DOHH2 (cell line): ENCODE measurements around the gene FN3KRP.

Source experiments
- CTCF ChIP-seq: fragments of 200-600 bp; sonication (generic); IDR thresholded peaks from one replicate; pipeline ENCODE4 v1.5.1; 2014; ENCODE audit warnings: antibody characterized with exemption, mild to moderate bottlenecking, low read depth, low read length; ENCODE audit not compliant: poor library complexity, severe bottlenecking
- EZH2phosphoT487 ChIP-seq: fragments of 200-600 bp; sonication (generic); IDR thresholded peaks from 2 replicates; pipeline ENCODE4 v1.6.1; 2017; ENCODE audit warnings: borderline replicate concordance, mild to moderate bottlenecking, antibody characterized with exemption, low read length, moderate library complexity, mixed read lengths

DNA sequence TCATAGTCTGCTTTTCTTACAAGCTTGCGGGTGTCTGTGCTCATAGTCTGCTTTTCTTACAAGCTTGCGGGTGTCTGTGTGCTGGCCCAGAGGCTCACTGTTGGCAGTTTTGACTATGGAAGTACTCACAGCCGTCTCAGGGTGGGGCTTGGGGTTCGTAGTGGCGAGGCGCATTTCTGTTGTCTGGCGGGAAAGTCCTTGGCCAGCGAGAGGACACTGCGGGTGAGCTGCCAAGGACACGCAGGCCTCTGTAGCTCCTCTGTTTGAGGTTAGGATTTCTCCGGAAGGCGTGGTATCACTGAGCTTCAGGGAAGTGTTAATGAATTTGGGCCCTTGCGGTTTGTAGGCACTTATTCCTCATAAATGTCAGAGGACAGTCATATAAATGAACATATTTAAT is 48.9 kb downstream of the FN3KRP start:
- TF ChIP-seq CTCF (no peak), EZH2phosphoT487 (no peak)
